Breast epithelium (tissue), 3 donors: ENCODE measurements around the gene GJD3.

Experiments
- POLR2A ChIP-seq: fragments of 450-650 bp; IDR thresholded peaks from one replicate; pipeline ENCODE4 v1.6.1; 2016; ENCODE audit warnings: antibody characterized with exemption, mild to moderate bottlenecking, moderate library complexity
- POLR2AphosphoS5 ChIP-seq, 3 donors: sonication (generic); formaldehyde crosslinking; IDR thresholded peaks; one replicate each; pipeline ENCODE4 v1.6.1; 2017; ENCODE audit warnings: antibody characterized with exemption in 3 of 3
- TF ChIP-seq, protein P1 (sequence below), 3 donors: fragments of 450-650 bp; IDR thresholded peaks; one replicate each; pipeline ENCODE4 v1.5.1; 2016 to 2017; ENCODE audit warnings: antibody characterized with exemption in 3 of 3, mild to moderate bottlenecking in 3 of 3, moderate library complexity in 3 of 3

- TF ChIP-seq, protein P1, sequence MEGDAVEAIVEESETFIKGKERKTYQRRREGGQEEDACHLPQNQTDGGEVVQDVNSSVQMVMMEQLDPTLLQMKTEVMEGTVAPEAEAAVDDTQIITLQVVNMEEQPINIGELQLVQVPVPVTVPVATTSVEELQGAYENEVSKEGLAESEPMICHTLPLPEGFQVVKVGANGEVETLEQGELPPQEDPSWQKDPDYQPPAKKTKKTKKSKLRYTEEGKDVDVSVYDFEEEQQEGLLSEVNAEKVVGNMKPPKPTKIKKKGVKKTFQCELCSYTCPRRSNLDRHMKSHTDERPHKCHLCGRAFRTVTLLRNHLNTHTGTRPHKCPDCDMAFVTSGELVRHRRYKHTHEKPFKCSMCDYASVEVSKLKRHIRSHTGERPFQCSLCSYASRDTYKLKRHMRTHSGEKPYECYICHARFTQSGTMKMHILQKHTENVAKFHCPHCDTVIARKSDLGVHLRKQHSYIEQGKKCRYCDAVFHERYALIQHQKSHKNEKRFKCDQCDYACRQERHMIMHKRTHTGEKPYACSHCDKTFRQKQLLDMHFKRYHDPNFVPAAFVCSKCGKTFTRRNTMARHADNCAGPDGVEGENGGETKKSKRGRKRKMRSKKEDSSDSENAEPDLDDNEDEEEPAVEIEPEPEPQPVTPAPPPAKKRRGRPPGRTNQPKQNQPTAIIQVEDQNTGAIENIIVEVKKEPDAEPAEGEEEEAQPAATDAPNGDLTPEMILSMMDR (IDR thresholded peaks at IDR 0.05), result no peak
- TF ChIP-seq POLR2A, result no peak
- no peak for TF ChIP-seq POLR2AphosphoS5 (IDR thresholded peaks at IDR 0.05)
These were observed 10.1 kb downstream of the GJD3 start for GRCh38 chr17:40354221-40355122.
